H9 (cell line): Measurements from ENCODE around the gene VSIG10L. TPM values are rescaled to one million over a fixed set of nuclear protein-coding genes. Genes with fewer than 3 reads are reported as not detected.

Experiments used
- DNase-seq: peaks from one replicate; pipeline ENCODE4 v3.0.0-alpha.2; 2017
- H2AFZ ChIP-seq: one replicate; pipeline ENCODE4 v1.6.1; 2013; ENCODE audit warnings: mild to moderate bottlenecking, low read length, control low read depth, moderate library complexity
- H2AK5ac ChIP-seq: 2 replicates; pipeline ENCODE4 v1.6.1; 2013; ENCODE audit warnings: low read length, control low read depth, mixed read lengths; ENCODE audit not compliant: insufficient read length
- H2BK120ac ChIP-seq: one replicate; pipeline ENCODE4 v1.6.1; 2013; ENCODE audit warnings: low read depth, mild to moderate bottlenecking, low read length, control low read depth, inconsistent platforms; ENCODE audit not compliant: poor library complexity, severe bottlenecking
- H2BK12ac ChIP-seq: 2 replicates; pipeline ENCODE4 v1.6.1; 2013; ENCODE audit warnings: low read length, control low read depth, mixed read lengths, low read depth; ENCODE audit not compliant: insufficient read length
- H2BK15ac ChIP-seq: 2 replicates; pipeline ENCODE4 v1.6.1; 2013; ENCODE audit warnings: low read depth, low read length, control low read depth
- H2BK20ac ChIP-seq: one replicate; pipeline ENCODE4 v1.6.1; 2013; ENCODE audit warnings: low read depth, mild to moderate bottlenecking, low read length, control low read depth, inconsistent platforms; ENCODE audit not compliant: poor library complexity, severe bottlenecking
- H2BK5ac ChIP-seq: 2 replicates; pipeline ENCODE4 v1.6.1; 2013; ENCODE audit warnings: low read length, control low read depth, mixed read lengths; ENCODE audit not compliant: insufficient read length
- H3K14ac ChIP-seq: 2 replicates; pipeline ENCODE4 v1.6.1; 2013; ENCODE audit warnings: low read length, control low read depth; ENCODE audit not compliant: insufficient read depth
- H3K18ac ChIP-seq: 2 replicates; pipeline ENCODE4 v1.6.1; 2013; ENCODE audit warnings: low read depth, mild to moderate bottlenecking, mixed read lengths, low read length, control low read depth; ENCODE audit not compliant: insufficient read length
- H3K23ac ChIP-seq: 2 replicates; pipeline ENCODE4 v1.6.1; 2013; ENCODE audit warnings: low read length, control low read depth, mixed read lengths, low read depth; ENCODE audit not compliant: insufficient read length
- H3K23me2 ChIP-seq: 2 replicates; pipeline ENCODE4 v1.6.1; 2013; ENCODE audit warnings: low read depth, mild to moderate bottlenecking, mixed read lengths, low read length, control low read depth; ENCODE audit not compliant: insufficient read length, poor library complexity, severe bottlenecking
- H3K27ac ChIP-seq: 2 replicates; pipeline ENCODE4 v1.5.1; 2013; ENCODE audit warnings: low read length, control low read depth, mixed read lengths, low read depth; ENCODE audit not compliant: insufficient read length
- H3K27me3 ChIP-seq: 2 replicates; pipeline ENCODE4 v1.6.1; 2013; ENCODE audit warnings: low read length, control low read depth, inconsistent platforms; ENCODE audit not compliant: insufficient read depth
- H3K4ac ChIP-seq: 2 replicates; pipeline ENCODE4 v1.6.1; 2013; ENCODE audit warnings: low read depth, mild to moderate bottlenecking, control low read depth, inconsistent platforms, low read length, moderate library complexity
- H3K4me1 ChIP-seq: 2 replicates; pipeline ENCODE4 v1.6.1; 2013; ENCODE audit warnings: low read length, control low read depth, inconsistent platforms; ENCODE audit not compliant: insufficient read depth
- H3K4me2 ChIP-seq: 2 replicates; pipeline ENCODE4 v1.6.1; 2013; ENCODE audit warnings: low read length, control low read depth, mixed read lengths; ENCODE audit not compliant: insufficient read length, insufficient read depth
- H3K56ac ChIP-seq: 2 replicates; pipeline ENCODE4 v1.6.1; 2013; ENCODE audit warnings: low read depth, mild to moderate bottlenecking, mixed read lengths, low read length, control low read depth; ENCODE audit not compliant: insufficient read length
- H3K79me1 ChIP-seq: 2 replicates; pipeline ENCODE4 v1.6.1; 2013; ENCODE audit warnings: low read depth, mild to moderate bottlenecking, moderate library complexity, low read length, control low read depth, inconsistent platforms; ENCODE audit not compliant: insufficient read depth, poor library complexity, severe bottlenecking
- H3K79me2 ChIP-seq: 2 replicates; pipeline ENCODE4 v1.6.1; 2013; ENCODE audit warnings: low read length, control low read depth, inconsistent platforms; ENCODE audit not compliant: insufficient read depth
- H3K9ac ChIP-seq: 2 replicates; pipeline ENCODE4 v1.6.1; 2013; ENCODE audit warnings: low read length, control low read depth, mixed read lengths; ENCODE audit not compliant: insufficient read length; ENCODE audit errors: extremely low read depth
- H3K9me3 ChIP-seq: one replicate; pipeline ENCODE4 v1.6.1; 2013; ENCODE audit warnings: low read depth, low read length, inconsistent platforms; ENCODE audit not compliant: control insufficient read depth
- H3T11ph ChIP-seq: one replicate; pipeline ENCODE4 v1.6.1; 2013; ENCODE audit warnings: mild to moderate bottlenecking, low read length, control low read depth, inconsistent platforms
- H4K20me1 ChIP-seq: one replicate; pipeline ENCODE4 v1.6.1; 2013; ENCODE audit not compliant: control insufficient read depth, insufficient read length, insufficient read depth
- H4K5ac ChIP-seq: 2 replicates; pipeline ENCODE4 v1.6.1; 2013; ENCODE audit warnings: low read depth, mild to moderate bottlenecking, mixed read lengths, low read length, control low read depth; ENCODE audit not compliant: insufficient read length
- H4K8ac ChIP-seq: replicated peaks from 2 replicates; pipeline ENCODE4 v1.6.1; 2013; ENCODE audit warnings: low read length, control low read depth, mixed read lengths, low read depth; ENCODE audit not compliant: insufficient read length
- H4K91ac ChIP-seq: 2 replicates; pipeline ENCODE4 v1.6.1; 2013; ENCODE audit warnings: low read depth, mild to moderate bottlenecking, moderate library complexity, mixed read lengths, low read length, control low read depth; ENCODE audit not compliant: insufficient read length
- H3K27ac Mint-ChIP-seq, 3 experiments: 2 replicates in 2 of 3; 3 replicates in 1 of 3; pipeline ENCODE4 v1.8.0; 2020 to 2021; ENCODE audit warnings: mixed read lengths in 3 of 3, mild to moderate bottlenecking in 1 of 3, moderate library complexity in 1 of 3
- H3K27me3 Mint-ChIP-seq: 2 replicates; pipeline ENCODE4 v1.8.0; 2021; ENCODE audit warnings: low read depth, mild to moderate bottlenecking, moderate library complexity, mixed read lengths
- H3K36me3 Mint-ChIP-seq, 3 experiments: 2 replicates in 2 of 3; 3 replicates in 1 of 3; pipeline ENCODE4 v1.8.0; 2020 to 2021; ENCODE audit warnings: low read depth in 3 of 3, mixed read lengths in 3 of 3; ENCODE audit not compliant: insufficient read depth in 1 of 3
- H3K4me1 Mint-ChIP-seq, 2 experiments: 2 replicates each; pipeline ENCODE4 v1.8.0; 2020; ENCODE audit warnings: mixed read lengths in 2 of 2
- H3K4me3 Mint-ChIP-seq, 2 experiments: 2 replicates in 1 of 2; 3 replicates in 1 of 2; pipeline ENCODE4 v1.8.0; 2020 to 2021; ENCODE audit warnings: mild to moderate bottlenecking in 2 of 2, mixed read lengths in 2 of 2, moderate library complexity in 1 of 2
- H3K9me3 Mint-ChIP-seq, 2 experiments: 2 replicates in 1 of 2; 3 replicates in 1 of 2; pipeline ENCODE4 v1.8.0; 2020; ENCODE audit warnings: mild to moderate bottlenecking in 2 of 2, mixed read lengths in 2 of 2, moderate library complexity in 1 of 2
- WGBS: extraction: QIAGEN DNeasy Blood & Tissue Kit; methylation state at CpG from one replicate; pipeline ENCODE4 v1.1.7; 2013; ENCODE audit warnings: missing lambda C conversion rate, low lambda C conversion rate, mixed read lengths; ENCODE audit not compliant: insufficient read length; ENCODE audit errors: extremely low coverage; 5-methylcytosine and 5-hydroxymethylcytosine counted together
- total RNA-seq: library from RNA; stranded (reverse); gene quantifications from 2 replicates; pipeline ENCODE4 v1.2.1, GENCODE V29; 2021
- TF ChIP-seq, protein P1 (sequence below): fragments of 200-600 bp; sonication (generic); conservative IDR thresholded peaks from 3 replicates; pipeline ENCODE4 v1.8.0; 2021; ENCODE audit warnings: antibody characterized with exemption, mild to moderate bottlenecking

The VSIG10L gene
- total RNA-seq, 1 experiment from 2014 or later, result 5.6 TPM

DNA sequence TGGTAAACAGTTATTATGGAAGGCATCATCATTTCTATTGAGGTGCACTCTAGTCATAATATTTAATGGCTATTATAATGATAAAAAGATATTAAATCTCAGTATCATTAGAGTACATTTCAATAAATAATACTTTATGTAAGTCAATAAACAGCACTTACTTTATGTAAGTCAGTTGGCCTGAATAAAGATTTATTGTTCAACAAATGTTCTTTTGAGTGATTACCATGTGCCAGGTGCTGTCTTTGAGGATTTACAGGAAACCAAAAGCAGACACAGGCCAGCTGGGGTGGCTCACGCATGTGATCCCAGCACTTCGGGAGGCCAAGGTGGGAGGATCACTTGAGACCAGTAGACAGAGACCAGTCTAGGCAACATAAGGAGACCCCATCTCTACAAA lies 35.5 kb upstream of the VSIG10L start:
- no peaks in the 10 kb centered on the region for H3K27me3 ChIP-seq
- no peak overlapping the region for H4K8ac ChIP-seq
- Mint-ChIP-seq H3K4me1 (peaks cover 5 to 8% of the 10 kb centered on the region in 2 experiments), H3K27me3 (peaks cover 17% of the 10 kb centered on the region), H3K27ac (no peak overlapping the region), H3K9me3 (peaks cover 22% of the 10 kb centered on the region in 2 experiments), H3K4me3 (no peak overlapping the region), H3K36me3 (peaks cover 0 to 13% (median 2%) of the 10 kb centered on the region in 3 experiments; a peak in 2 of 7 replicates)
- no peaks in the 10 kb centered on the region for H3K79me2 ChIP-seq
- DNase-seq, result no peak
- no peak overlapping the region for H3K4me2 ChIP-seq
- peaks cover 2% of the 10 kb centered on the region for H3K23me2 ChIP-seq
- no peak overlapping the region for H4K5ac ChIP-seq
- no peak overlapping the region for H3K27ac ChIP-seq
- peaks cover 10% of the 10 kb centered on the region for H3K9me3 ChIP-seq
- H4K20me1 ChIP-seq, result no peaks in the 10 kb centered on the region
- TF ChIP-seq, protein P1, sequence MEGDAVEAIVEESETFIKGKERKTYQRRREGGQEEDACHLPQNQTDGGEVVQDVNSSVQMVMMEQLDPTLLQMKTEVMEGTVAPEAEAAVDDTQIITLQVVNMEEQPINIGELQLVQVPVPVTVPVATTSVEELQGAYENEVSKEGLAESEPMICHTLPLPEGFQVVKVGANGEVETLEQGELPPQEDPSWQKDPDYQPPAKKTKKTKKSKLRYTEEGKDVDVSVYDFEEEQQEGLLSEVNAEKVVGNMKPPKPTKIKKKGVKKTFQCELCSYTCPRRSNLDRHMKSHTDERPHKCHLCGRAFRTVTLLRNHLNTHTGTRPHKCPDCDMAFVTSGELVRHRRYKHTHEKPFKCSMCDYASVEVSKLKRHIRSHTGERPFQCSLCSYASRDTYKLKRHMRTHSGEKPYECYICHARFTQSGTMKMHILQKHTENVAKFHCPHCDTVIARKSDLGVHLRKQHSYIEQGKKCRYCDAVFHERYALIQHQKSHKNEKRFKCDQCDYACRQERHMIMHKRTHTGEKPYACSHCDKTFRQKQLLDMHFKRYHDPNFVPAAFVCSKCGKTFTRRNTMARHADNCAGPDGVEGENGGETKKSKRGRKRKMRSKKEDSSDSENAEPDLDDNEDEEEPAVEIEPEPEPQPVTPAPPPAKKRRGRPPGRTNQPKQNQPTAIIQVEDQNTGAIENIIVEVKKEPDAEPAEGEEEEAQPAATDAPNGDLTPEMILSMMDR, result no peak
- no peak overlapping the region for H3K23ac ChIP-seq
- H3K18ac ChIP-seq, result no peak overlapping the region
- no peak overlapping the region for H3K14ac ChIP-seq
- H3K79me1 ChIP-seq, result no peaks in the 10 kb centered on the region
- H2BK5ac ChIP-seq, result no peak overlapping the region
- no peak overlapping the region for H3K56ac ChIP-seq
- no peak overlapping the region for H2BK12ac ChIP-seq
- H3K9ac ChIP-seq, result no peak overlapping the region
- H3K4me1 ChIP-seq, result no peaks in the 10 kb centered on the region; the same call in 1 of the 2 replicates
- no peak overlapping the region for H2AFZ ChIP-seq
- H4K91ac ChIP-seq, result no peak overlapping the region
- no CpG with 5 or more reads among the region's 2 CpGs for WGBS
- no peak overlapping the region for H3T11ph ChIP-seq
- no peak overlapping the region for H3K4ac ChIP-seq
- H2BK15ac ChIP-seq, result no peak overlapping the region
- no peak overlapping the region for H2BK20ac ChIP-seq
- H2AK5ac ChIP-seq, result no peak overlapping the region
- H2BK120ac ChIP-seq, result no peak overlapping the region
